ENCODE measurements around the gene UMAD1.

UMAD1 gene

DNA sequence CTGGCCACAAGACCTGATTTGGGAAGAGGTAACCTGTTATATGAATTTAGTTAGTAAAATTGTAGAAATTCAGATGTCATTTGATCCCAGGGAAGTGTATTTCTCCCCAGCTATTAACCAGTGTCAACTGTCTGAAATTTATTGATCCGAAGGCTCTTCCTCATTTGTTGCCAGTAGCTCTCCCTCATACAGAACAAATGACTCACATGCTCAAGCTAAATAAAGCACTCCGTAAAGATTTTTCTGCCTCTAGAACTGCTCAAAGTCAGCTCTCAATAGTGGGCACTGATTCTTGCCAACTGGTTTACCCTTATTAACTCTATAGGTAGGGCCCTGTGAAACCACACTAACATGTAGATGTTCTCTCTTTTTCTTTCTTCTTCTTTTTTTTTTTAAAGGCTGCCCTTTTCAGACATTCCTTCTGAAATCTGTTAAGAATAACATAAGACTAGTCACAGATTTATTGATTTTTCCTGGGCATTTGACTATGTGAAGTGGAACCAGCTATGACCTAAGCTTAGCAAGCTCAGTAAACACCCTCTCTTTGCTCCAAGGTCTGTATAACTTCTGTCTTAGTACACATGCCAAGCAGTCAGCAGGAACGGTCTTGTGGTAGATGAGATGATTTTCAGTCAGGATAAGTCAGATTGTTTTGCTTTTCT, 56.0 kb downstream of the UMAD1 start:
- peaks cover 29% of the 10 kb centered on the region for H3K4me1 Mint-ChIP-seq
- no peak overlapping the region for H3K4me3 Mint-ChIP-seq
- H3K27ac Mint-ChIP-seq: no peak overlapping the region
- H3K27me3 Mint-ChIP-seq: no peaks in the 10 kb centered on the region
- H3K9me3 Mint-ChIP-seq: no peaks in the 10 kb centered on the region
- H3K36me3 Mint-ChIP-seq: peaks cover 15% of the 10 kb centered on the region

DNA sequence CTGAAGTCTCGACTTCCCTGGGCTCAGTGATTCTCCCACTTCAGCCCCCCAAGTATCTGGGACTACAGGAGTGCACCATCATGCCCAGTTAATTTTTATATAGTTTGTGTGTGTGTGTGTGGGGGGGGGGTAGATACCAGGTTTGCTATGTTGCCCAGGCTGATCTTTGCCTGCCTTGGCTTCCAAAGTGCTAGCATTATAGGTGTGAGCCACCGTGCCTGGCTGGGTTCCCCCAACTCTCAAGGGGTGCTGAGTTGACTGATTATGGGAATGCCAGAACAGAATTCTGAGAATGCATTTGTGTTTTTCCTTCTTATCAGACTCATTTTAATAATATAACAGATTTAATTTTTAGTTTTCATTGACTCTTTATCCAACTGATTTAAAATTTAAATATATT, 58.4 kb downstream of the UMAD1 start:
- H3K27me3 Mint-ChIP-seq: no peaks in the 10 kb centered on the region
- H3K27ac Mint-ChIP-seq: no peak overlapping the region
- peaks cover 13% of the 10 kb centered on the region for H3K36me3 Mint-ChIP-seq
- no peaks in the 10 kb centered on the region for H3K9me3 Mint-ChIP-seq
- peaks cover 33% of the 10 kb centered on the region for H3K4me1 Mint-ChIP-seq
- no peak overlapping the region for H3K4me3 Mint-ChIP-seq

DNA sequence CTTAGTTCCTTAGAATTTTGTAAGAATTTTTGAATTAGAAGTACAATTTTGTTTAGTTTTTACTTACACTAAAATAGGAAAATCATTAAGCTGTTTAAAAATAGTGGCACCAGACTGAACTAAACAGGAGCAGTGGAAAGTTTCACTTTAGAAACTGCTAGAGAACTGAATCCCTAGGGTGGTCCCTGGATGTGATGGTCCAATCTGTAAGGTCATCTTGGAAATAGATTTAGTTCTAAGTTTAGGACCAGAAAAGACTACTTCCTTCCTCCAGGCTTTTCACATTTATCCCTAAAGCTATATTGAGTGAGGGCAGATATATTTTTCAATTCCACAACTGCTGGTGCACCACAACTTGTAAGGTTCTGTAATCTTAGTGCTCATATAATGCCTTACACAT, 58.8 kb downstream of the UMAD1 start:
- Mint-ChIP-seq H3K4me3 (no peak overlapping the region), H3K36me3 (peaks cover 13% of the 10 kb centered on the region), H3K9me3 (no peaks in the 10 kb centered on the region), H3K27me3 (no peaks in the 10 kb centered on the region), H3K4me1 (peaks cover 33% of the 10 kb centered on the region), H3K27ac (no peak overlapping the region)

DNA sequence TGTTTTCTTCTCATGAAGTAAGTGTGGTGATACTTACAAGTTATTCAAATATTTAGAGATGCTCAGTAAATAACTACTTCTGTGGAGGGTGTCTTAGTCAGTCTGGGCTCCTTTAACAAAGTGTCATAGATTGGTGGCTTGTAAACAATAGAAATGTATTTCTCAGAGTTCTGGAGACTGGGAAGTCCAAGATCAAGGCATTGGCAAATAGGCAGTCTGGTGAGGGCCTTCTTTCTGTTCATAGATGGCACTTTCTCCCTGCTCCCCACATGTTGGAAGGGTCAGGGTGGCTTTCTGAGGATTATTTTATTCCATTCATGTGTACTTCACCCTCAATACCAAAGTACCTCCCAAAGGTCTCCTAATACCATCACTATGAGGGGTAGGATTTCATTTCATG, 59.4 kb downstream of the UMAD1 start:
- no peak overlapping the region for H3K27ac Mint-ChIP-seq
- peaks cover 32% of the 10 kb centered on the region for H3K4me1 Mint-ChIP-seq
- no peak overlapping the region for H3K4me3 Mint-ChIP-seq
- peaks cover 7% of the 10 kb centered on the region for H3K36me3 Mint-ChIP-seq
- no peaks in the 10 kb centered on the region for H3K9me3 Mint-ChIP-seq
- no peaks in the 10 kb centered on the region for H3K27me3 Mint-ChIP-seq

DNA sequence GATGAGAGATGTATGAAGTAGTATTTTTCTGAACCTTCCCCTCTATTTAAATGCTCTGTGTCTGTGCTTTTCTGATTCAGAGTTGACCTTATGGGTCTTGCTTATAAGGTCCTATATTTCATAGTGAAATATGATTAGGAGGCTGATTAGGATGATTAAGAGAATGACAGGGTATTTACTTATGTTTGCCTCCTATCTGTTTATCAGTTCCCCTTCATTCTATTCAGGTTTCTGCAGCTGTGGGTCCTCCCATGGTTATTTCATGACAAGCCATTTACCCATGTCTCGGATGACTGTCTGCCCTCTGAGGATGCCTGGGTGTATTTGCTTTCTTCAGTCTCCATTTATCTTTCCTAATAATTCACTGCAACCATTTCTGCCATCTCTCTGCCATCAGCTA, 61.0 kb downstream of the UMAD1 start:
- Mint-ChIP-seq H3K9me3 (no peaks in the 10 kb centered on the region), H3K4me3 (no peak overlapping the region), H3K27me3 (no peaks in the 10 kb centered on the region), H3K4me1 (peaks cover 42% of the 10 kb centered on the region), H3K36me3 (peaks cover 4% of the 10 kb centered on the region), H3K27ac (no peak overlapping the region)

DNA sequence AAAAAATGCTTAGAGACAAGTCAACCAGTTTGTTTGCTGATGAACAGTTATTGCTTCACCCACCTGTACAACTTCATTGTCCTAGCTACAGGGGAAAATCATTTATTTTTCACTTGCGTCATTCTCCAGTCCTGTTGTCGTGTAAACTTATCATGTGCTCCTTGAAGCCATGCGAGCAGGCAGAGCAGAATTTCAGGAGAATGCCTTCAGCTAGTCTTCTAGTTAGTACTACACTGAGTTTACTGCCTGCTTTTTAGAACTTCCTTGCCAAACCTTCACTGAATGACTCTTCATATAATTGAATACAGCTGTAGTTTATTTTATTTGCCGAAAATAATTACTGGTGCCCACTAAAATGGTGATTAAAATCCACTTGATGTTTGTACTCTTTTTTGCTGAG, 62.3 kb downstream of the UMAD1 start:
- H3K4me3 Mint-ChIP-seq: no peak overlapping the region
- H3K27me3 Mint-ChIP-seq: no peaks in the 10 kb centered on the region
- peaks cover 37% of the 10 kb centered on the region for H3K4me1 Mint-ChIP-seq
- H3K36me3 Mint-ChIP-seq: peaks cover 2% of the 10 kb centered on the region
- H3K27ac Mint-ChIP-seq: no peak overlapping the region
- no peaks in the 10 kb centered on the region for H3K9me3 Mint-ChIP-seq

DNA sequence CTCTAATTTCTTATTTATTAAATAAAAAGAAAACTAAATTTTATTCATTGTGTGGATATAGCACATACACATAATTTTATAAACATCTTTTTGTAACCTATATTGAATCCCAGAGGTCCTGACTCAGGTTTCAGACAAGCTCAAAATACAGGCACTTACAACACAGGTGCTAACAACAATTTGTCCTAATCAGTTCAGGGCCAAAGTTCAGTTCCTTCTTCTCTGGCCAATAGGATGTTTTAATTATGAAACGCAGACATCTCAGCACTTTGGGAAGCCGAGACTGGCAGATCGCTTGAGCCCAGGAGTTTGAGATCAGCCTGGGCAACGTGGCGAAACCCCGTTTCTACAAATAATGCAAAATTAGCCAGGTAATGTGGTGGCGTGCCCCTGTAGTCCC, 62.9 kb downstream of the UMAD1 start:
- Mint-ChIP-seq H3K9me3 (no peaks in the 10 kb centered on the region), H3K27ac (no peak overlapping the region), H3K36me3 (peaks cover 2% of the 10 kb centered on the region)

DNA sequence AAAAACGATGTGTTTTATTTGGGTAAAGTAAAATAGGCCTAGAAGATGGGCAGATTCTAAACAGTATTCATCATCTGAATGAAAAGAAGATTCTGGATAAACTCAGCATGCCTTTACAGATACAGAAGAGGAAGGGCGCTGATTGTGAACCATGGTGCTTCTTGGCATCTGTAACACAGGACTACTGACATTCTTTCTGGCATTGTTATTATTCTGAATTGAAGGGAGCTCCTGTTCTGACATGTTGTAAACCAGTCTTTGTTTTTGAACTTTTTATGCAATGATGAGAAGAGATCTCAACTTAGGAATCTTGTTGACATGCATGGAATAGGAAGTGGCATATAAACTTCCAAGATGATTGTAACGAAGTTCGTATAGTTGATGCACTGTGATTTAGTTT, 64.3 kb downstream of the UMAD1 start:
- Mint-ChIP-seq H3K4me1 (peaks cover 30% of the 10 kb centered on the region), H3K36me3 (peaks cover 5% of the 10 kb centered on the region), H3K27ac (no peak overlapping the region), H3K9me3 (no peaks in the 10 kb centered on the region), H3K4me3 (no peak overlapping the region), H3K27me3 (no peaks in the 10 kb centered on the region)

More for the DNA sequence above, 62.9 kb downstream of the UMAD1 start:
- Mint-ChIP-seq H3K4me3 (no peak overlapping the region), H3K27me3 (no peaks in the 10 kb centered on the region), H3K4me1 (peaks cover 31% of the 10 kb centered on the region)

DNA sequence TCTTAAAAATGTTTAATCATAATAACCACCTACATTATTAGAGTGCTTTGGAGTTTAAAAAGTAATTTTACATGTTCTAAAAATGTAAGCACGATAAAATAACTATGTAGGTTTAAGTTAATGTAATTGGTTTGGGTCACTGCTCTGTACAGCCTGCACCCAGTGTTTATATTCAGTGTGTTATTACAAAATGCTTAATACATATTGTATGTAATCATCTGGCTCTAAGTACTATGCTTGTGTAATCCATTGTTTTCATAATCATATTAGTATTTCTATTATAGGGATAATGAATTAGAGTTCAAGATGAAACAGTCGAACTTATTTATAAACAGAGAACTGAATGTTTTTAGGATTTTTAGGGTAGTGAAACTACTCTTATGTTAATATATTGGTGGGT, 64.8 kb downstream of the UMAD1 start:
- H3K36me3 Mint-ChIP-seq: peaks cover 8% of the 10 kb centered on the region
- H3K27ac Mint-ChIP-seq: no peak overlapping the region
- no peaks in the 10 kb centered on the region for H3K27me3 Mint-ChIP-seq
- H3K9me3 Mint-ChIP-seq: no peaks in the 10 kb centered on the region
- peaks cover 33% of the 10 kb centered on the region for H3K4me1 Mint-ChIP-seq
- no peak overlapping the region for H3K4me3 Mint-ChIP-seq

DNA sequence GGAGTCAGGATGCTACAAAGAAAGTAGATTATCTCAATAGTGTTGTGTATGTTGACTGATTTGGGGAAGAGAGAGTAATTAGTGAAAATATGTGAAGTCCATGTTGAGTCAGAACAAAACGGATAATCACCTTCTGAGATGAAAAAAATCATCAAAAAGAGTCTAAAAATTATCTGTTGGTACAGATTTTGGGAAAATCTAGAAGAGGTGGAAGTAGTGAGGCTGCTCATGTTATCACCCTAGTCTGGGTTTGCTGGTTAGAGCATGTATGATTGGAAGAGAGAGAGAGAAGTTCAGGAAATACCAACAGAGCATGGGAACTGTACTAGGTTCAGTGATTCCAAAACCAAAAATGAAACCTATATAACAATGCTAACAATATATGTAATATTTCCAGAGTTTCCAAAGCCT, 65.6 kb downstream of the UMAD1 start:
- no peak overlapping the region for H3K27ac Mint-ChIP-seq
- H3K4me1 Mint-ChIP-seq: peaks cover 33% of the 10 kb centered on the region
- H3K4me3 Mint-ChIP-seq: no peak overlapping the region
- H3K27me3 Mint-ChIP-seq: no peaks in the 10 kb centered on the region
- no peaks in the 10 kb centered on the region for H3K9me3 Mint-ChIP-seq
- peaks cover 8% of the 10 kb centered on the region for H3K36me3 Mint-ChIP-seq

DNA sequence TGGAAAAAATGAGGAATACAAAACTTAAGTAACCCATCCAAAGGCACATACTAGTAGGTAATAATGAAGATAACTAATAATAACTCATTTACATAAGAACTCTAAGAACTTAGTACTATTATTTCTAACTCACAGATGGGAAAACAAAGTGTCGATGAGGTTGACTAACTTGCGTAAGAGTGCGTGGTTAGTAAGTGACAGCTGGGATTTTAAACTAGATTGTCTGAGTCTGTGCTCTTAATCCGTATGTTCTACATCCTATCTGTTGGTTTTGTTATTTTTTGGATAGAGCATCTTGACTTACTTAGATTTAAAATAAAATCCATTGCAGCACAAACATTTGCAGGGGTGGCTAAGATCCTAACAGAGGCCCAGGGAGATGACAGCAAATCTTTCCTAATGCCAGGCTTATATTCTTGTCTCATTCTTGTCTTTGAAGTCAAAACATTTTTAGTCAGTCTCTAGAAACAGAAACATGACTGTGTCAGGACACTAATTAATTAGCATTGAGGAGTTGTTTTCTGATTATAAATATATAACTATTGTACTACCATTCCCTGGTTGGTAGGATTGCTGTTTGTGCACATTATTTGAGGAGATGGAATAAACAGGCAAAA, 66.1 kb downstream of the UMAD1 start:
- Mint-ChIP-seq H3K9me3 (no peaks in the 10 kb centered on the region), H3K27me3 (no peaks in the 10 kb centered on the region), H3K36me3 (peaks cover 8% of the 10 kb centered on the region), H3K27ac (no peak overlapping the region), H3K4me1 (peaks cover 33% of the 10 kb centered on the region), H3K4me3 (no peak overlapping the region)

DNA sequence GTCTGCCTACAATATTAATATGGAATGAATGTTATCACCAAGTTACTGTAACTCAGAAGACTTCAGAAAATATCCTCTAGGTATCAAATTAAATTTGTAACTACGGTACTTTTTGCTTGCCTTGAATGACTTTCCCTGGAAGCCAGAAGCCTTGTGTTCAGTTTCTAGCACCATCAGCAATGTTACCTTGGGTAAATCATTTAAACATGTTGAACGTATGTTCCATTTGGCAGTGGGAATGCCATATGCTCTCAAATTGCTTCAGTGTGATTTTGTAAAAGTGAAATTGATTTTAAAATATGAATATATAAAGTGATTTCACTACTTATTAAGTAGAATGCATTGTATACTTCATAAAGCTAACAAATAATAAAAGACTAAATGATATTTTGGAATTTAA, 66.7 kb downstream of the UMAD1 start:
- Mint-ChIP-seq H3K4me1 (peaks cover 33% of the 10 kb centered on the region), H3K36me3 (peaks cover 8% of the 10 kb centered on the region), H3K27me3 (no peaks in the 10 kb centered on the region), H3K27ac (no peak overlapping the region), H3K9me3 (no peaks in the 10 kb centered on the region), H3K4me3 (no peak overlapping the region)

DNA sequence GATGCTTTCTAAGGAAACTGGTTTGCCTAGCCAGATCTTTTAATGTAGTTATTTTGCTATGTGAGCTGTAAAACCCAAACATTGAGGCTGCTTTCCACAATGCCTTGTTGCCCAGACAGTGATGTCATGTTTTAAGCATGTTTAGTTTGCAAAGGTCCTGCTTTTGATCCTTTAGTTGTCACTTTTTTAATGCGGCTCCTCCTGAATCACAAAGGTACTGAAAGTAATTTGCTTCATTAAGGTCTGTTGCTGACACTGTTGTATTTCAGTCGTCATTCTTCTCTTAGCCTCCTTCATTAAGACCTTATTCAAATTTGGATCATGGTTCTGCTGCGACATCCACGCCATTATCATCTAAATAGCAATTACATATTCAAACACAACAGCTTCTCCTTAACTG, 67.3 kb downstream of the UMAD1 start:
- H3K9me3 Mint-ChIP-seq: no peaks in the 10 kb centered on the region
- no peak overlapping the region for H3K4me3 Mint-ChIP-seq
- no peak overlapping the region for H3K27ac Mint-ChIP-seq
- peaks cover 8% of the 10 kb centered on the region for H3K36me3 Mint-ChIP-seq
- no peaks in the 10 kb centered on the region for H3K27me3 Mint-ChIP-seq
- peaks cover 33% of the 10 kb centered on the region for H3K4me1 Mint-ChIP-seq

DNA sequence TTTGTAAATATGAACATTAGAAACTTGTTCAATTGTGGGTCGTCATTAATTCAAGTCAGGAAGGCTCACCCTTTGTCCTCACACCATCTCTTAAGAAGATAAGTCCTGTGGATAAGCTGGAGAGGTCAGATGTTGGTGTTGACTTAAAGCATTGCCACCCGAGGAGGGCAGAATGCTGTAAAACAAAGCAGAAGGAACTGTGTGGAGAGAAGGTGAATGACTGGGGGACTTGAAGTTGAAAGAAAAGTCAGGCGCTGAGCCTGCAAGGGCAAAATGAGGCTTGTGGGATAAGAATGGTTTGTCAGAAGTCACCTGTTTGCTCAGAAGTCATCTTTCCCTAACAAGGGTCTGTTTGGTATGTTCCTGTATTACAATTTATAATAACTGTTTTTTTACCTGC, 68.7 kb downstream of the UMAD1 start:
- H3K4me1 Mint-ChIP-seq: peaks cover 37% of the 10 kb centered on the region
- H3K9me3 Mint-ChIP-seq: no peaks in the 10 kb centered on the region
- H3K27me3 Mint-ChIP-seq: no peaks in the 10 kb centered on the region
- H3K4me3 Mint-ChIP-seq: no peak overlapping the region
- peak overlapping the region; percentile 6 for H3K27ac Mint-ChIP-seq
- H3K36me3 Mint-ChIP-seq: peaks cover 9% of the 10 kb centered on the region

DNA sequence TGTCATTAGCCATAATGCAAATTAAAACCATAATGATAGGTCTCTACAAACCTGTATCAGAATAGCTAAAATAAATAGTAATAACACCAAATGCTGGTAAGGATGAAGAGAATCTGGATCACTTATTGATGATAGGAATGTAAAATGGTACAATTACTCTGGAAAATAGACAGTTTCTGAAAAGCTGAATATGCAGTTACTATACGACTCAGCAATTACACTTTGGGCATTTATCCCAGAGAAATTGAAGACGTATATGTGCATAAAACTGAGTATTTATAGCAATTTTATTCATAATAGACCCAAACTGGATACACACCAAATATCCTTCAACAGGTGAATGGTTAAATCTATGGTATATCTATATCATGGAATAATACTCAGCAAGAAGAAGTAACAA, 69.9 kb downstream of the UMAD1 start:
- Mint-ChIP-seq H3K4me3 (no peak overlapping the region), H3K4me1 (peaks cover 33% of the 10 kb centered on the region), H3K9me3 (no peaks in the 10 kb centered on the region), H3K27ac (no peak overlapping the region), H3K27me3 (no peaks in the 10 kb centered on the region), H3K36me3 (peaks cover 9% of the 10 kb centered on the region)

DNA sequence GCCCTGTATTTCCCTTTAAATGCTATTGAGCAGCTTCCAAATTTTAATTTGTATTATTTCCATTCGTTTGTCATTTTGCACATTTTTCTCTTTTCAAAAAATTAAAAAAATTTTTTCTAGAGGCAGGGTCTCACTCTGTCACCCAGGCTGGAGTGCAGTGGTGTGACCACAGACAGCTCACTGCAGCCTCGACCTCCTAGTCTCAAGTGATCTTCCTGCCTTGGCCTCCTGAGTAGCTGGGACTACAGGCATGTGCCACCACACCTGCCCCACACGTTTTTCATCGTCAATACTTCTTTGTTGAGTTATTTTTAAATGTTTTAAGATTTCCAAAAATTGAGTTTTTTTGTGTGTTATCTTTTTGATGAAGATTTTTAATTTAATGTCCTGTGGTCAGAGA, 73.2 kb downstream of the UMAD1 start:
- Mint-ChIP-seq H3K27ac (no peak overlapping the region), H3K36me3 (peaks cover 12% of the 10 kb centered on the region), H3K4me1 (peaks cover 30% of the 10 kb centered on the region), H3K27me3 (no peaks in the 10 kb centered on the region), H3K9me3 (no peaks in the 10 kb centered on the region), H3K4me3 (no peak overlapping the region)

DNA sequence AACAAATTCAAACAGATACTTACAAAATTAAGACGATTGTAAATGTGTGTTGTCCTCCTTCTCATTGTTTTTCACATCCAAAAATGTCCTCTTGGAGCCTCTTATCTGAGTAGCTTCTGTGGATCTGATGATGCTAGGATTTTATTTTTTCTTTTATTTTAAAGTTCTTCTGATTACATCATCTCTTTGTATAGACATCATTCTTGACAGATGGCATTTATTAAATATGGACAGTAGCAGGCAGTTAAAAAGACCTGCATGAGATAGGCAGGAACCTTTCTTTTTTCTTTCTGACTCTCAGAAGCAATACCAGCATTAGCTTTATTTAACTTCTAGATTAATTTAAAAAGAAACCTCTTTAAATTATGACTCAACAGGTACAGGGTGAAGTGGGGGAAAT, 77.9 kb downstream of the UMAD1 start, which contains the start of gene RPA3:
Gene RPA3 (minus strand): TSS at position 116 of the 400 bp plus-strand sequence. CDS start 78,189 bp downstream, outside the sequence.
- H3K4me1 Mint-ChIP-seq: peaks cover 29% of the 10 kb centered on the region
- H3K36me3 Mint-ChIP-seq: peaks cover 12% of the 10 kb centered on the region
- H3K4me3 Mint-ChIP-seq: peak within 1 kb of the TSS; percentile 55
- H3K27me3 Mint-ChIP-seq: no peaks in the 10 kb centered on the region
- H3K9me3 Mint-ChIP-seq: no peaks in the 10 kb centered on the region
- H3K27ac Mint-ChIP-seq: peak within 1 kb of the TSS; percentile 87
